Colonic mucosa (tissue), 4 donors: Measurements from ENCODE around the gene PER2. TPM values are rescaled to one million over a fixed set of nuclear protein-coding genes. Genes with fewer than 3 reads are reported as not detected.

Source experiments
- DNase-seq: peaks from one replicate; pipeline ENCODE4 v3.0.0-alpha.2; 2020
- H3K27ac ChIP-seq: fragments of 200-600 bp; one replicate; pipeline ENCODE4 v1.8.0; 2021
- H3K27me3 ChIP-seq: fragments of 200-600 bp; one replicate; pipeline ENCODE4 v1.8.0; 2021
- H3K36me3 ChIP-seq: fragments of 200-600 bp; one replicate; pipeline ENCODE4 v1.8.0; 2021
- H3K4me1 ChIP-seq: fragments of 200-600 bp; one replicate; pipeline ENCODE4 v1.8.0; 2021; ENCODE audit warnings: mild to moderate bottlenecking
- H3K4me3 ChIP-seq: fragments of 200-600 bp; one replicate; pipeline ENCODE4 v1.8.0; 2021
- H3K9ac ChIP-seq, 2 donors: one replicate each; pipeline ENCODE4 v1.7.0; 2013; ENCODE audit warnings: control low read depth in 2 of 2, low read depth in 2 of 2, low read length in 2 of 2
- H3K9me3 ChIP-seq: fragments of 200-600 bp; one replicate; pipeline ENCODE4 v1.8.0; 2021
- intact Hi-C: fragments of 100-400 bp; cut with DNase I; formaldehyde crosslinking; loops from one replicate; pipeline ENCODE4 v1.14.1; 2022
- total RNA-seq, 2 donors: library from RNA; stranded (reverse); fragmentation: NEBNext Ultra II Directional in 1 of 2; extraction: Animal tissue kit (Norgen Biotek cat#: 25700) in 1 of 2; gene quantifications; one replicate each; pipeline ENCODE4 v1.2.1, GENCODE V29; 2021
- TF ChIP-seq, protein P1 (sequence below): fragments of 200-600 bp; IDR thresholded peaks from one replicate; pipeline ENCODE4 v1.8.0; 2022; ENCODE audit warnings: antibody characterized with exemption, mild to moderate bottlenecking
- donor health status: healthy.
- donor health status: DM: no; HTN: no; CAD: no.
- donor health status: DM: no; HTN: no; CAD: no.

The PER2 gene
- total RNA-seq, 2 donors from 2014 or later, result 22.1 to 29.2 TPM

DNA sequence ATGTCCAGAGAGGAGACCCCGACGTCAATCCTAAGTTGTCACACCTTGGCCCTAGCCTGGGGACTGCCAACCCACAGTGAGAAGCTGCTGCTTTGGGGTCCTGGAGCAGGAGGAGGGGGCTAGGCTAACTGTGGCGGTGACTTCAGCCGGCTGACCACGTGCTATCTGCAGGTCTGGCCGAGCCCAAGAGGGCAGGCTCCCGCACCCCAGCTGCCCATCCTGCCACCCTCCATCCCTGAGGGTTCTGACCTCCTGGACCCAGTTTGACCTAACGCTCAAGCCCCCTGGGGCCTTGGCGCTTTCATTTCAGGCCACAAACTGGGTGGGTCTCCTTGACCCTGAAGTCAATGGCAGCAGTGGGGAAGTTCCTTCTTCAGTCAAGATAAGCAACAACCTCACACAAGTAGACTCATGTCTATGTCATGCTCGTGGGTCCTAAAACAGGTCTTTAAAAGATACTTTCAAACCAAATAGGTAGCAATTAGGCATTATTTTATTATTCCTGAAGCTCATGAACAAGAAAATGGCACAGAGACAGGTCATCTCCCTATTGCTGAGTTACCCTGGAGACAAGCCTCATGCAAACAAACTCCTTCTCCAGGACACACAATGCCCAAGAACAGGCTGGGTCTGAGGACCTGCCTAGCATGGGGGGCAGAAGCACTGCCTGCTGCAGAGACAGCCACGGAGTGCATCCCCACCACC, 50.8 kb downstream of the PER2 start:
- no peak for DNase-seq

DNA sequence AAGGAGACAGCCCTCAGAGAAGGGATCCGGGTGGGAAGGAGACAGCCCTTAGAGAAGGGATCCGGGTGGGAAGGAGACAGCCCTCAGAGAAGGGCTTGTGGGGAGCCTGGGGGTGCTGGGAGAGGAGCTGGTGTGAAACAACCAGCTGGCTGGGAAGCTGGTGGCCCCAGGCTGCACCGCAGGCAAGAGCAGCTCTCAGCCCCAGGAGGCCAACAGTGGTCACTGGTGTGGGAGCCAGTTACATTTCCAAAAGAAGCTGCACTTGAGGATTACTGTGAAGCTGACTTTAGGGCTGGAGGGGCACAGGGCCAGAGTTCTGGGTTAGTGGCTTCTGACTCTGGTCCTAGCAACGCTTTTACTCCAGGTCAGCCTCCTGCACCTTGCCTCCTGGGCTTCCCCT, 51.8 kb downstream of the PER2 start:
- Histone ChIP-seq H3K4me3 (no peak overlapping the region), H3K4me1 (peaks cover 5% of the 10 kb centered on the region), H3K27ac (no peak overlapping the region), H3K9me3 (no peaks in the 10 kb centered on the region), H3K36me3 (no peaks in the 10 kb centered on the region), H3K27me3 (peaks cover 3% of the 10 kb centered on the region), H3K9ac (no peak overlapping the region)
- intact Hi-C loops, result no loop called here
- TF ChIP-seq, protein P1, sequence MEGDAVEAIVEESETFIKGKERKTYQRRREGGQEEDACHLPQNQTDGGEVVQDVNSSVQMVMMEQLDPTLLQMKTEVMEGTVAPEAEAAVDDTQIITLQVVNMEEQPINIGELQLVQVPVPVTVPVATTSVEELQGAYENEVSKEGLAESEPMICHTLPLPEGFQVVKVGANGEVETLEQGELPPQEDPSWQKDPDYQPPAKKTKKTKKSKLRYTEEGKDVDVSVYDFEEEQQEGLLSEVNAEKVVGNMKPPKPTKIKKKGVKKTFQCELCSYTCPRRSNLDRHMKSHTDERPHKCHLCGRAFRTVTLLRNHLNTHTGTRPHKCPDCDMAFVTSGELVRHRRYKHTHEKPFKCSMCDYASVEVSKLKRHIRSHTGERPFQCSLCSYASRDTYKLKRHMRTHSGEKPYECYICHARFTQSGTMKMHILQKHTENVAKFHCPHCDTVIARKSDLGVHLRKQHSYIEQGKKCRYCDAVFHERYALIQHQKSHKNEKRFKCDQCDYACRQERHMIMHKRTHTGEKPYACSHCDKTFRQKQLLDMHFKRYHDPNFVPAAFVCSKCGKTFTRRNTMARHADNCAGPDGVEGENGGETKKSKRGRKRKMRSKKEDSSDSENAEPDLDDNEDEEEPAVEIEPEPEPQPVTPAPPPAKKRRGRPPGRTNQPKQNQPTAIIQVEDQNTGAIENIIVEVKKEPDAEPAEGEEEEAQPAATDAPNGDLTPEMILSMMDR, result no peak
- DNase-seq, result no peak

More for the DNA sequence above, 50.8 kb downstream of the PER2 start:
- TF ChIP-seq, protein P1, result no peak
- Histone ChIP-seq H3K36me3 (no peaks in the 10 kb centered on the region), H3K4me3 (no peak overlapping the region), H3K9ac (no peak overlapping the region), H3K9me3 (no peaks in the 10 kb centered on the region), H3K4me1 (peaks cover 5% of the 10 kb centered on the region), H3K27me3 (peaks cover 3% of the 10 kb centered on the region), H3K27ac (no peak overlapping the region)
- intact Hi-C loops, result no loop called here

DNA sequence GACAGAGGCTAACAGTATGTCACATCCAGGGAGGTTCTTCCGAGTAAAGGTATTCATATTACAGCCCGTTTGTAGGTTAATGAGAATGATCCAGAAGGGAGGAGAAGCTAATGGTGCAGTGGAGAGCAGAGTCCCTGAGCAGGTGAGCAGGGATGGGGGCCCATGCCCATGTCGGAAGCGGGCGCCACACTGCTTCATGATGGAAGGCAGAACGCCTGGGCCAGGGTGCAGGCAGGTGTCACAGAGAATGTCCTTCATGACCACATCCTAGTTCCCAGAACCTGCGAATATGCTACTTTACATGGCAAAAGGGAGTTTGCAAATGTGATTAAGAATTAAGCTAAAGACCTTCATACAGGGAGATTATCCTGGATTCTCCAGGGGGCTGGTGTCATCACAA, 52.6 kb downstream of the PER2 start:
- no peak for DNase-seq
- Histone ChIP-seq H3K9ac (no peak overlapping the region), H3K4me3 (no peak overlapping the region), H3K4me1 (peaks cover 5% of the 10 kb centered on the region), H3K27ac (no peak overlapping the region), H3K27me3 (peaks cover under 1% of the 10 kb centered on the region), H3K9me3 (no peaks in the 10 kb centered on the region), H3K36me3 (no peaks in the 10 kb centered on the region)
- TF ChIP-seq, protein P1, result no peak
- intact Hi-C loops, result no loop called here

DNA sequence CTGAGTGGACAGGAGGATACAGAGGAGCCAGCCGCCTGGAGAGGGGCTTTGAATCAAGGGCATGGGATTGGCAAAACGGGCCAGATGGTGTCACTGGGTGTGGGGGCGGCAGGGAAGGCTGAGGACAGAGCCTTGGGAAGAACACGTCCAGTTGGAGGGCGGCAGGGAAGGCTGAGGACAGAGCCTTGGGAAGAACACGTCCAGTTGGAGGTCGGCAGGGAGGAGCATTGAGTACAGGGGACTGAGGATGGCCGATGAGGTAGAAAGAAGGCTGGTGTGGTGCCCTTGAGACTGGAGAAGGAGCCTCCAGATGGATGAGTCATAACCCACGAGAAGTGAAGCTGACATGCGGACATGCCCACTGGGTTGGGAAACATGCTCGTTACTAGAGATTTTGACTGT, 53.1 kb downstream of the PER2 start:
- no peak overlapping the region for H3K4me3 ChIP-seq
- no peaks in the 10 kb centered on the region for H3K36me3 ChIP-seq
- no peaks in the 10 kb centered on the region for H3K27me3 ChIP-seq
- peaks cover 5% of the 10 kb centered on the region for H3K4me1 ChIP-seq
- no peak overlapping the region for H3K27ac ChIP-seq
- no peaks in the 10 kb centered on the region for H3K9me3 ChIP-seq
- no peak for DNase-seq
- TF ChIP-seq, protein P1, result no peak
- intact Hi-C loops, result no loop called here
- no peak overlapping the region for H3K9ac ChIP-seq

DNA sequence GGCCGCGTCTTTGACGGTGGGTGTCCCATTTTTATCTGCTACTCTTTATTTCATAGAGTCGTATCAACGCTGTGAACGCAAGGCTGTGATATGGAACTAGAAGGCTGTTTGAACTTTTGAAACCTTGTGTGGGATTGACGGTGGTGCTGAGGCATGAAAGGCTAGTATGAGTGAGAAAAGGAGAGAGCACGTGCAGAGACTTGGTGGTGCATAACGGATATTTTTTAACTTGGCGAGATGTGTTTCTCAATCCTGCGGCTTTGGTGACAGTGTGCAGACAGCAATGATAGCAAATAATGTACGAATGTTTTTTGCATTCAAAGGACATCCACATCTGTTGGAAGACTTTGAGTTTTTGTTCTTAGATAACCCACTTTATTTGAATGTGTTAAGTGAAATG, 54.8 kb downstream of the PER2 start:
- no peak for DNase-seq
- Histone ChIP-seq H3K9ac (no peak overlapping the region), H3K4me3 (no peak overlapping the region), H3K27me3 (no peaks in the 10 kb centered on the region), H3K9me3 (no peaks in the 10 kb centered on the region), H3K27ac (no peak overlapping the region), H3K36me3 (no peaks in the 10 kb centered on the region), H3K4me1 (peaks cover under 1% of the 10 kb centered on the region)
- TF ChIP-seq, protein P1, result no peak
- intact Hi-C loops, result no loop called here
